ENCODE data around the gene FITM2.
"Not testable (repeated sequence)": the region's sequence is repeated elsewhere in the genome, so short reads cannot be mapped to it uniquely, and the experiment has no call there.

Gene FITM2

GRCh38 chr20:44310664-44311639 is at the start of gene FITM2:
Gene FITM2, minus strand, starts transcription at chr20:44311202. Its CDS starts 54 bp downstream, at chr20:44311148.
- peak; percentile 95 for DNase-seq (ENCODE audit: low spot score)

- DNase-seq (ENCODE audit: low spot score) = no peak
Observed at GRCh38 chr20:44360221-44360620, 49.2 kb upstream of the FITM2 start.

GRCh38 chr20:44358776-44359175 is 47.8 kb upstream of the FITM2 start:
- DNase-seq (ENCODE audit: low spot score) = no peak

- DNase-seq (ENCODE audit: low spot score) = no peak
Observed at GRCh38 chr20:44357555-44358125, 46.6 kb upstream of the FITM2 start.

- DNase-seq (ENCODE audit: low spot score) = no peak
Observed at GRCh38 chr20:44357020-44357419, 46.0 kb upstream of the FITM2 start.

- no peak for DNase-seq (ENCODE audit: low spot score)
Observed at GRCh38 chr20:44356353-44356723, 45.3 kb upstream of the FITM2 start.

GRCh38 chr20:44355498-44356352 is 44.7 kb upstream of the FITM2 start, which contains the start of gene HNF4A:
Gene HNF4A, plus strand, starts transcription at chr20:44355699. Its CDS starts 106 bp downstream, at chr20:44355805.
- DNase-seq (ENCODE audit: low spot score) = no peak

GRCh38 chr20:44354979-44355497 is 44.0 kb upstream of the FITM2 start:
- no peak for DNase-seq (ENCODE audit: low spot score)

GRCh38 chr20:44350567-44350966 is 39.6 kb upstream of the FITM2 start:
- DNase-seq (ENCODE audit: low spot score) = no peak

GRCh38 chr20:44349349-44349748 is 38.3 kb upstream of the FITM2 start:
- no peak for DNase-seq (ENCODE audit: low spot score)

GRCh38 chr20:44348168-44348659 is 37.2 kb upstream of the FITM2 start:
- no peak for DNase-seq (ENCODE audit: low spot score)

- DNase-seq (ENCODE audit: low spot score) = not testable (repeated sequence)
Observed at GRCh38 chr20:44345941-44346340, 34.9 kb upstream of the FITM2 start.

GRCh38 chr20:44345147-44345546 is 34.1 kb upstream of the FITM2 start:
- no peak for DNase-seq (ENCODE audit: low spot score)

GRCh38 chr20:44344723-44345122 is 33.7 kb upstream of the FITM2 start:
- DNase-seq (ENCODE audit: low spot score) = no peak

- DNase-seq (ENCODE audit: low spot score) = no peak
Observed at GRCh38 chr20:44343162-44343675, 32.2 kb upstream of the FITM2 start.

GRCh38 chr20:44342248-44342647 is 31.2 kb upstream of the FITM2 start:
- DNase-seq (ENCODE audit: low spot score) = no peak

- DNase-seq (ENCODE audit: low spot score) = no peak
Observed at GRCh38 chr20:44336725-44337380, 25.9 kb upstream of the FITM2 start, which contains the start of gene R3HDML. Gene R3HDML, plus strand, starts transcription at chr20:44337043. Its CDS starts 115 bp downstream, at chr20:44337158.

- DNase-seq (ENCODE audit: low spot score) = no peak
Observed at GRCh38 chr20:44336086-44336485, 25.1 kb upstream of the FITM2 start.

GRCh38 chr20:44335675-44336074 is 24.7 kb upstream of the FITM2 start:
- DNase-seq (ENCODE audit: low spot score) = no peak

- no peak for DNase-seq (ENCODE audit: low spot score)
Observed at GRCh38 chr20:44334709-44335108, 23.7 kb upstream of the FITM2 start.

GRCh38 chr20:44334306-44334705 is 23.3 kb upstream of the FITM2 start:
- no peak for DNase-seq (ENCODE audit: low spot score)

Data from putamen (tissue), 1 donor.